ENCODE results near the gene GRIA1. TPM values are rescaled to one million over a fixed set of nuclear protein-coding genes. Genes with fewer than 3 reads are reported as not detected.

GRIA1 gene
- total RNA-seq, 1 experiment from 2014 or later, result 0.81 TPM

GRCh38 chr5:153678617-153679329 is 188.3 kb downstream of the GRIA1 start (continued):
- TF ChIP-seq PRDM15 (CRISPR knock-in tag; IDR thresholded peaks at IDR 0.05), result no peak
- TF ChIP-seq SP1 (CRISPR knock-in tag; conservative IDR thresholded peaks at IDR 0.05), result no peak
- TF ChIP-seq, protein P1, sequence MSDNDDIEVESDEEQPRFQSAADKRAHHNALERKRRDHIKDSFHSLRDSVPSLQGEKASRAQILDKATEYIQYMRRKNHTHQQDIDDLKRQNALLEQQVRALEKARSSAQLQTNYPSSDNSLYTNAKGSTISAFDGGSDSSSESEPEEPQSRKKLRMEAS (CRISPR knock-in tag; IDR thresholded peaks at IDR 0.05), result no peak
- no peak for TF ChIP-seq RELA (CRISPR knock-in tag; IDR thresholded peaks at IDR 0.05; ENCODE audit: borderline replicate concordance)
- TF ChIP-seq, protein P2, sequence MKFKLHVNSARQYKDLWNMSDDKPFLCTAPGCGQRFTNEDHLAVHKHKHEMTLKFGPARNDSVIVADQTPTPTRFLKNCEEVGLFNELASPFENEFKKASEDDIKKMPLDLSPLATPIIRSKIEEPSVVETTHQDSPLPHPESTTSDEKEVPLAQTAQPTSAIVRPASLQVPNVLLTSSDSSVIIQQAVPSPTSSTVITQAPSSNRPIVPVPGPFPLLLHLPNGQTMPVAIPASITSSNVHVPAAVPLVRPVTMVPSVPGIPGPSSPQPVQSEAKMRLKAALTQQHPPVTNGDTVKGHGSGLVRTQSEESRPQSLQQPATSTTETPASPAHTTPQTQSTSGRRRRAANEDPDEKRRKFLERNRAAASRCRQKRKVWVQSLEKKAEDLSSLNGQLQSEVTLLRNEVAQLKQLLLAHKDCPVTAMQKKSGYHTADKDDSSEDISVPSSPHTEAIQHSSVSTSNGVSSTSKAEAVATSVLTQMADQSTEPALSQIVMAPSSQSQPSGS (CRISPR knock-in tag; IDR thresholded peaks at IDR 0.05; ENCODE audit: borderline replicate concordance, low read depth), result no peak
- TF ChIP-seq, protein P3, sequence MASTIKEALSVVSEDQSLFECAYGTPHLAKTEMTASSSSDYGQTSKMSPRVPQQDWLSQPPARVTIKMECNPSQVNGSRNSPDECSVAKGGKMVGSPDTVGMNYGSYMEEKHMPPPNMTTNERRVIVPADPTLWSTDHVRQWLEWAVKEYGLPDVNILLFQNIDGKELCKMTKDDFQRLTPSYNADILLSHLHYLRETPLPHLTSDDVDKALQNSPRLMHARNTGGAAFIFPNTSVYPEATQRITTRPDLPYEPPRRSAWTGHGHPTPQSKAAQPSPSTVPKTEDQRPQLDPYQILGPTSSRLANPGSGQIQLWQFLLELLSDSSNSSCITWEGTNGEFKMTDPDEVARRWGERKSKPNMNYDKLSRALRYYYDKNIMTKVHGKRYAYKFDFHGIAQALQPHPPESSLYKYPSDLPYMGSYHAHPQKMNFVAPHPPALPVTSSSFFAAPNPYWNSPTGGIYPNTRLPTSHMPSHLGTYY (CRISPR knock-in tag; IDR thresholded peaks at IDR 0.05), result no peak
- no peak for TF ChIP-seq ZNF281 (CRISPR knock-in tag; IDR thresholded peaks at IDR 0.05)
- no peak for TF ChIP-seq JUN (CRISPR knock-in tag; IDR thresholded peaks at IDR 0.05)
- no peak for TF ChIP-seq NFYB (CRISPR knock-in tag; conservative IDR thresholded peaks at IDR 0.05; ENCODE audit: low read depth)

DNA sequence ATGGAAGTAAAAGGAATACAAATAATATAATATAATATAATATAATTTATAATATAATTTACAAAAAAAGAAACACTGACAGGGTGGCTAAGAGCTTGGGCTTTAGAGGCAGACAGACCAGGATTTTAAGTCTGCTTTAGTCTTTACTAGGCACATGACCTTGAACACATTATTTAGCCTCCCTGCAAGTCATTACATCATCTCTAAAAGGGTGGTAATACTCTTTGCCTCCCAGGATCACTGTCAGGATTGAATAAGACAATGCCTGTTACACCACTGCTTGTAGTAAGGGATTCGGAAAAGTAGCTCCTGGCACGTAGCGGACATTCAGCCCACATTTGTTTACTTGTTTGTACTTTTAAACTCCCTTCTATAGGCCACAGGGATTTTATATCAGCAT is 199.8 kb downstream of the GRIA1 start:
- no peak overlapping the region for H3K27ac Mint-ChIP-seq
- no peaks in the 10 kb centered on the region for H3K27me3 Mint-ChIP-seq (ENCODE audit: low read depth)
- no peak for DNase-seq (ENCODE audit: low spot score)
- ChIA-PET CTCF (no interaction called here), POLR2A (no interaction called here)
- no peaks in the 10 kb centered on the region for H3K9me3 Mint-ChIP-seq
- peaks cover 3% of the 10 kb centered on the region; the same call in 1 of the 2 replicates for H3K4me1 Mint-ChIP-seq
- no peak for ATAC-seq
- no peaks in the 10 kb centered on the region for H3K36me3 Mint-ChIP-seq
- H3K4me3 Mint-ChIP-seq, result no peak overlapping the region
- TF ChIP-seq PRRX2 (CRISPR knock-in tag; IDR thresholded peaks at IDR 0.05), result no peak
- no peak for TF ChIP-seq TCF7 (CRISPR knock-in tag; IDR thresholded peaks at IDR 0.05; ENCODE audit: low read depth)
- TF ChIP-seq FOXJ3 (CRISPR knock-in tag; IDR thresholded peaks at IDR 0.05; ENCODE audit: borderline replicate concordance), result no peak
- no peak for TF ChIP-seq FOXK1 (CRISPR knock-in tag; IDR thresholded peaks at IDR 0.05)
- no peak for TF ChIP-seq CBFB (CRISPR knock-in tag; IDR thresholded peaks at IDR 0.05; ENCODE audit: low read depth)
- TF ChIP-seq USF1 (CRISPR knock-in tag; IDR thresholded peaks at IDR 0.05), result no peak
- no peak for TF ChIP-seq EMX1 (CRISPR knock-in tag; IDR thresholded peaks at IDR 0.05)
- no peak for TF ChIP-seq TEAD1 (CRISPR knock-in tag; IDR thresholded peaks at IDR 0.05)
- no peak for TF ChIP-seq ZMAT4 (CRISPR knock-in tag; IDR thresholded peaks at IDR 0.05)
- no peak for TF ChIP-seq RELA (CRISPR knock-in tag; IDR thresholded peaks at IDR 0.05; ENCODE audit: borderline replicate concordance)
- no peak for TF ChIP-seq NFE2L1 (CRISPR knock-in tag; IDR thresholded peaks at IDR 0.05)
- TF ChIP-seq, protein P4, sequence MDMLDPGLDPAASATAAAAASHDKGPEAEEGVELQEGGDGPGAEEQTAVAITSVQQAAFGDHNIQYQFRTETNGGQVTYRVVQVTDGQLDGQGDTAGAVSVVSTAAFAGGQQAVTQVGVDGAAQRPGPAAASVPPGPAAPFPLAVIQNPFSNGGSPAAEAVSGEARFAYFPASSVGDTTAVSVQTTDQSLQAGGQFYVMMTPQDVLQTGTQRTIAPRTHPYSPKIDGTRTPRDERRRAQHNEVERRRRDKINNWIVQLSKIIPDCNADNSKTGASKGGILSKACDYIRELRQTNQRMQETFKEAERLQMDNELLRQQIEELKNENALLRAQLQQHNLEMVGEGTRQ (CRISPR knock-in tag; IDR thresholded peaks at IDR 0.05), result no peak
- TF ChIP-seq, protein P2 (CRISPR knock-in tag; IDR thresholded peaks at IDR 0.05; ENCODE audit: borderline replicate concordance, low read depth), result no peak
- TF ChIP-seq CDX4 (CRISPR knock-in tag; IDR thresholded peaks at IDR 0.05; ENCODE audit: borderline replicate concordance), result no peak

Measured in WTC11 (cell line).